Brain microvascular endothelial cell (primary cell): Measurements from ENCODE around the gene ZNF511.

Source experiments
- DNase-seq: peaks from one replicate; pipeline ENCODE4 v3.0.0-alpha.2; 2020
- H3K27ac ChIP-seq: fragments of 250-450 bp; sonication (Bioruptor Pico); 2 replicates; pipeline ENCODE4 v1.5.1; 2020; ENCODE audit warnings: mild to moderate bottlenecking, moderate library complexity
- H3K27me3 ChIP-seq: fragments of 250-450 bp; sonication (Bioruptor Pico); replicated peaks from 2 replicates; pipeline ENCODE4 v1.5.1; 2020; ENCODE audit warnings: mild to moderate bottlenecking
- H3K36me3 ChIP-seq: fragments of 250-450 bp; sonication (Bioruptor Pico); replicated peaks from 2 replicates; pipeline ENCODE4 v1.5.1; 2020; ENCODE audit warnings: mild to moderate bottlenecking
- H3K4me3 ChIP-seq: 2 replicates; pipeline ENCODE4 v1.5.1; 2011; ENCODE audit warnings: low read depth, mild to moderate bottlenecking, control low read depth, low read length, moderate library complexity
- in situ Hi-C: cut with HindIII; loops from 2 replicates; pipeline ENCODE4 v1.10.0; 2017; ENCODE audit warnings: low sequenced_read_pairs, low pct_ligation_motif_present
- TF ChIP-seq, protein P1 (sequence below): IDR thresholded peaks from 2 replicates; pipeline ENCODE4 v1.5.1; 2011; ENCODE audit warnings: low read depth, mild to moderate bottlenecking, moderate library complexity, low read length, control low read depth, inconsistent platforms; ENCODE audit errors: missing control alignments

ZNF511 gene

DNA sequence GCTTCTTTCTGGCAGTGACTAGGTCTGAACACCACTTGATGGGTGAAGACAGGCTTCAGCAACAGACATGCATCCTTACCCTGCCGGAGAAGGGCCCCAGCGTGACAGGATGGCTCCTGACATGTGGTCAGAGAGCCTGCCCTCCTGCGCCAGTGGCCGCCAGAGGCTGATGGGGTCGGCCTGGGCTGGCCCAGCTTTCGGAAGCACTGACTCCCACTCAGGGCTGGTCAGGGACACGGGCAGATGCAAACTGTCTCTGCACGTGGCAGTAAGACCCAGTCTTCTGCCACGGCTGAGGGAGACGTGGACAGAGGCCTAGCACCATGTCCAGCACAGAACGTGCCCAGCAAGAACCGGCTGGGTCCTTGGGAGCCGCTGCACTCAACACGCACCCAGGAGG is 10.2 kb upstream of the ZNF511 start:
- TF ChIP-seq, protein P1, sequence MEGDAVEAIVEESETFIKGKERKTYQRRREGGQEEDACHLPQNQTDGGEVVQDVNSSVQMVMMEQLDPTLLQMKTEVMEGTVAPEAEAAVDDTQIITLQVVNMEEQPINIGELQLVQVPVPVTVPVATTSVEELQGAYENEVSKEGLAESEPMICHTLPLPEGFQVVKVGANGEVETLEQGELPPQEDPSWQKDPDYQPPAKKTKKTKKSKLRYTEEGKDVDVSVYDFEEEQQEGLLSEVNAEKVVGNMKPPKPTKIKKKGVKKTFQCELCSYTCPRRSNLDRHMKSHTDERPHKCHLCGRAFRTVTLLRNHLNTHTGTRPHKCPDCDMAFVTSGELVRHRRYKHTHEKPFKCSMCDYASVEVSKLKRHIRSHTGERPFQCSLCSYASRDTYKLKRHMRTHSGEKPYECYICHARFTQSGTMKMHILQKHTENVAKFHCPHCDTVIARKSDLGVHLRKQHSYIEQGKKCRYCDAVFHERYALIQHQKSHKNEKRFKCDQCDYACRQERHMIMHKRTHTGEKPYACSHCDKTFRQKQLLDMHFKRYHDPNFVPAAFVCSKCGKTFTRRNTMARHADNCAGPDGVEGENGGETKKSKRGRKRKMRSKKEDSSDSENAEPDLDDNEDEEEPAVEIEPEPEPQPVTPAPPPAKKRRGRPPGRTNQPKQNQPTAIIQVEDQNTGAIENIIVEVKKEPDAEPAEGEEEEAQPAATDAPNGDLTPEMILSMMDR = no peak
- H3K4me3 ChIP-seq = no peak overlapping the region
- no peaks in the 10 kb centered on the region for H3K27me3 ChIP-seq
- DNase-seq = no peak
- H3K27ac ChIP-seq = no peak overlapping the region
- in situ Hi-C loops = no loop called here
- peaks cover 47% of the 10 kb centered on the region for H3K36me3 ChIP-seq

DNA sequence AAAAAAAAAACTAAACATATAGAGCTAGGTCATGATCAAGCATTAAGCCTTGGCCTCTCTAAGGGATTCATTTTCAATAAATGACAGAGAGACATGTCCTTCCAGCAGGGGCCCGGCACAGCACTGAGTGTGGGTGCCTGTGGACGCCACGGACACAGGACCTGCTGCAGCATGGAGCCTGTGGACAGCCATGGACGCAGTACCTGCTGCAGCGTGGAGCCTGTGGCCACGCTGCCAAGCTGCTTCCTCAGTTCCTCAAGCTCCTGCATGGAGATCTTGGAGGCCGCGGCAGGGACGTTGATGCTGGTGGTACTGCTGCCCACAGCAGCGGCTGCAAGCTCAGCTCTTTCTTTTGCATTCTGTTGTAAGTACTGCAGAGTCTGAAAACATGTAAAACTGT is 9.5 kb upstream of the ZNF511 start:
- peaks cover 44% of the 10 kb centered on the region for H3K36me3 ChIP-seq

DNA sequence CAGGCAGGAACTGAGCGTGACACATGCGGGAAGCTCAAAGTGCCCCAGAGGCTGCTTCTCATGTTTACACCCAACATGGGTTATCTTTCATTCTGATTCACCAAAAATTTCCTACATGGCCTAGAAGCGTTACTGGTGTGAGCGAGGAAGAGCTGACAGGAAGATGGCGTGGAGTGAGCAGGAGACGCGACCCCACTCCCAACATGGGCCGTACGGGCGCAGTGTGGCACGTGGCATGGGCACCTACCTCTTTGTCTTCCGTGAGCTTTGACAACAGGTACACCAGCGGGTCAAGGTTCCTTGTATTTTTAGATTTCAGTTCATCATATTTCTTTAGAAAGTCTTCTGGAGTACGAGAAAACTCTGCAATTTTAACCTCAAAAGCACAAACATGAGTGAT is 9.0 kb upstream of the ZNF511 start:
- Histone ChIP-seq H3K36me3 (peaks cover 42% of the 10 kb centered on the region), H3K4me3 (no peak overlapping the region), H3K27me3 (no peaks in the 10 kb centered on the region), H3K27ac (no peak overlapping the region)
- in situ Hi-C loops = no loop called here
- TF ChIP-seq, protein P1 = no peak
- no peak for DNase-seq

More for the DNA sequence above, 9.5 kb upstream of the ZNF511 start:
- no peak overlapping the region for H3K4me3 ChIP-seq
- no peak overlapping the region for H3K27ac ChIP-seq
- H3K27me3 ChIP-seq = no peaks in the 10 kb centered on the region
- in situ Hi-C loops = no loop called here
- TF ChIP-seq, protein P1 = no peak
- no peak for DNase-seq

DNA sequence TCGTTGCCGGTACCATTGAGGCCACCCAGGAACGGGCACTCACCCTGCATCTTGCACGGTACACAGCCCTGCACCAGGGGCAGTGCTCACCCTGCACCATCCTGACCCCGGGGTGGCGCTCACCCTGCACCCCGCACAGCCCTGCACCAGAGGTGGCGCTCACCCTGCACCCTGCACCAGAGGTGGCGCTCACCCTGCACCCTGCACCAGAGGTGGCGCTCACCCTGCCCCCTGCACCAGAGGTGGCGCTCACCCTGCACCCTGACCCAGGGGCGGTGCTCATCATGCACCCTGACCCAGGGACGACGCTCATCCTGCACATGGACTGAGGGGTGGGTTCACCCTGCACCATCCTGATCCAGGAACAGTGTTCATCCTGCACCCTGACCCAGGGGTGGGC is 6.5 kb upstream of the ZNF511 start:
- TF ChIP-seq, protein P1 = no peak
- no peaks in the 10 kb centered on the region for H3K27me3 ChIP-seq
- no peak overlapping the region for H3K27ac ChIP-seq
- no peak overlapping the region for H3K4me3 ChIP-seq
- peaks cover 28% of the 10 kb centered on the region for H3K36me3 ChIP-seq
- DNase-seq = no peak
- in situ Hi-C loops = no loop called here

DNA sequence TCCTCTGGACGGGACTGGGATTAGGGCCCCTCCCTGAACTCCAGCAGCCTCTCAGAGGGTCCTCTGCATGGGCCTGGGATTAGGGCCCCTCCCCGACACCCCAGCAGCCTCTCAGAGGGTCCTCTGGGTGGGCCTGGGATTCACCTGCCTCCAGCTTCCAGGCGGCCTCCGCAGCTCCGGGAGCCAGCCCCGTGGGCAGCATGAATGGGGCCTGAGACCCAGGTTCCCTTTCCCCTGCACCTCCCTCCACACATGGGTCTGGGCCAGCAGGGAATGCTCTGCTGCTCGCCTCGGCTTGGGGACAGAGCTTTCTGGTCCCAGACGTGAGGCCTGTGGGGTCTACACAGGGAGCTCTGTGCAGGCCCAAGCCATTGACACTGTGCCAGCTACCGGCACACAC is 5.5 kb upstream of the ZNF511 start:
- H3K36me3 ChIP-seq = peaks cover 23% of the 10 kb centered on the region
- no peaks in the 10 kb centered on the region for H3K27me3 ChIP-seq
- DNase-seq = no peak
- in situ Hi-C loops = no loop called here
- TF ChIP-seq, protein P1 = no peak
- H3K4me3 ChIP-seq = no peak overlapping the region
- no peak overlapping the region for H3K27ac ChIP-seq

DNA sequence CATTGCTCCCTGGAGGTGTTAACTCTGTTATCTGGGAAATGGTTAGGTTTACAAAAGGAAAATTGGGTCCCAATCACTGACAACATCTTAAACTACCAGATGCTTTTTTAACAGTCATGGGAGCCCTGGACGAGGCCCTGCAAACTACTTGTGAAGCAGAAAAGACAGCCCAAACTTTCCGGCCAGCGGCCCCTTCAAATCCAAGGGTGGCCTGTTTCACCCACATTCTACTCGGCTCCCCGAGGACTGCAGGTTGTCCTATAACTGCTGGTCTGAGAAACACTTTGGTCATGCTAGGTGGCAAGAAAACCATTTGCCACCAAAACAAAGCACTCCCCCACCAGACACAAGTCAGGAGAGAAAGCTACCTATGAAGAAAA is 2.6 kb upstream of the ZNF511 start:
- in situ Hi-C loops = no loop called here
- Histone ChIP-seq H3K27ac (no peak overlapping the region), H3K27me3 (no peaks in the 10 kb centered on the region), H3K4me3 (no peak overlapping the region), H3K36me3 (peaks cover 7% of the 10 kb centered on the region)
- TF ChIP-seq, protein P1 = no peak
- DNase-seq = no peak
